ENCODE measurements around the gene LTA4H.

The LTA4H gene

GRCh38 chr12:96064966-96065365 lies 29.6 kb upstream of the LTA4H start:
- Mint-ChIP-seq H3K9me3 (no peaks in the 10 kb centered on the region), H3K27ac (no peak overlapping the region), H3K27me3 (no peaks in the 10 kb centered on the region), H3K4me1 (peaks cover 32% of the 10 kb centered on the region), H3K4me3 (no peak overlapping the region)
- no peak for ATAC-seq
- DNase-seq, result no peak

- Mint-ChIP-seq H3K27me3 (no peaks in the 10 kb centered on the region), H3K9me3 (no peaks in the 10 kb centered on the region), H3K27ac (no peak overlapping the region), H3K4me1 (peaks cover 32% of the 10 kb centered on the region), H3K4me3 (no peak overlapping the region)
- ATAC-seq (no peak), DNase-seq (no peak)
Observed at GRCh38 chr12:96064271-96064670, 28.9 kb upstream of the LTA4H start.

GRCh38 chr12:96063046-96063445 lies 27.7 kb upstream of the LTA4H start:
- no peak for ATAC-seq
- Mint-ChIP-seq H3K4me3 (no peak overlapping the region), H3K27ac (no peak overlapping the region)

GRCh38 chr12:96061864-96062453 lies 26.6 kb upstream of the LTA4H start:
- no peak overlapping the region for H3K27ac Mint-ChIP-seq
- peaks cover 32% of the 10 kb centered on the region for H3K4me1 Mint-ChIP-seq
- no peaks in the 10 kb centered on the region for H3K9me3 Mint-ChIP-seq
- ATAC-seq (peak; percentile 92), DNase-seq (peak; percentile 67 to 77)
- H3K27me3 Mint-ChIP-seq, result no peaks in the 10 kb centered on the region
- H3K4me3 Mint-ChIP-seq, result no peak overlapping the region

More at GRCh38 chr12:96063046-96063445, 27.7 kb upstream of the LTA4H start:
- H3K4me1 Mint-ChIP-seq, result peaks cover 32% of the 10 kb centered on the region
- no peaks in the 10 kb centered on the region for H3K9me3 Mint-ChIP-seq
- DNase-seq, result no peak
- no peaks in the 10 kb centered on the region for H3K27me3 Mint-ChIP-seq

GRCh38 chr12:96061323-96061722 lies 25.9 kb upstream of the LTA4H start:
- H3K9me3 Mint-ChIP-seq, result peaks cover 0 to 2% of the 10 kb centered on the region in 2 donors
- H3K27ac Mint-ChIP-seq, result no peak overlapping the region
- H3K27me3 Mint-ChIP-seq, result no peaks in the 10 kb centered on the region
- DNase-seq, result no peak
- peaks cover 32% of the 10 kb centered on the region for H3K4me1 Mint-ChIP-seq
- no peak overlapping the region for H3K4me3 Mint-ChIP-seq
- no peak for ATAC-seq

- H3K4me3 Mint-ChIP-seq, result no peak overlapping the region
- no peaks in the 10 kb centered on the region for H3K27me3 Mint-ChIP-seq
- H3K9me3 Mint-ChIP-seq, result peaks cover 0 to 7% of the 10 kb centered on the region in 2 donors
- no peak for DNase-seq
- peaks cover 32% of the 10 kb centered on the region for H3K4me1 Mint-ChIP-seq
- H3K27ac Mint-ChIP-seq, result no peak overlapping the region
- no peak for ATAC-seq
Observed at GRCh38 chr12:96060041-96060440, 24.7 kb upstream of the LTA4H start.

GRCh38 chr12:96057986-96058553 lies 22.7 kb upstream of the LTA4H start:
- DNase-seq (no peak), ATAC-seq (no peak)
- Mint-ChIP-seq H3K4me1 (peaks cover 12% of the 10 kb centered on the region), H3K9me3 (peaks cover 5 to 7% of the 10 kb centered on the region in 2 donors), H3K27me3 (no peaks in the 10 kb centered on the region), H3K4me3 (no peak overlapping the region), H3K27ac (no peak overlapping the region)

GRCh38 chr12:96056646-96057455 lies 21.5 kb upstream of the LTA4H start:
- H3K27me3 Mint-ChIP-seq, result no peaks in the 10 kb centered on the region
- no peak for DNase-seq
- no peak for ATAC-seq
- no peak overlapping the region for H3K4me3 Mint-ChIP-seq
- H3K27ac Mint-ChIP-seq, result no peak overlapping the region
- peaks cover 2% of the 10 kb centered on the region for H3K4me1 Mint-ChIP-seq
- peaks cover 7 to 10% of the 10 kb centered on the region in 2 donors for H3K9me3 Mint-ChIP-seq

GRCh38 chr12:96054244-96054610 lies 18.8 kb upstream of the LTA4H start:
- peaks cover 10 to 16% of the 10 kb centered on the region in 2 donors for H3K9me3 Mint-ChIP-seq
- H3K27ac Mint-ChIP-seq, result peak overlapping the region in 1 of 2 donors; percentile 59
- H3K4me1 Mint-ChIP-seq, result peaks cover 5% of the 10 kb centered on the region
- no peaks in the 10 kb centered on the region for H3K27me3 Mint-ChIP-seq
- no peak for ATAC-seq
- no peak overlapping the region for H3K4me3 Mint-ChIP-seq
- DNase-seq, result no peak

GRCh38 chr12:96053476-96054243 lies 18.3 kb upstream of the LTA4H start:
- DNase-seq, result no peak
- Mint-ChIP-seq H3K4me1 (peaks cover 10% of the 10 kb centered on the region), H3K27ac (peak overlapping the region in 1 of 2 donors; percentile 59), H3K27me3 (no peaks in the 10 kb centered on the region), H3K9me3 (peaks cover 10 to 16% of the 10 kb centered on the region in 2 donors), H3K4me3 (no peak overlapping the region)
- ATAC-seq, result no peak

GRCh38 chr12:96051756-96052485 lies 16.5 kb upstream of the LTA4H start:
- ATAC-seq, result no peak
- H3K4me1 Mint-ChIP-seq, result peaks cover 27% of the 10 kb centered on the region

GRCh38 chr12:96050139-96050538 lies 14.8 kb upstream of the LTA4H start:
- Mint-ChIP-seq H3K27me3 (no peaks in the 10 kb centered on the region), H3K27ac (no peak overlapping the region), H3K4me1 (peaks cover 45% of the 10 kb centered on the region), H3K9me3 (peaks cover 9 to 10% of the 10 kb centered on the region in 2 donors), H3K4me3 (no peak overlapping the region)
- ATAC-seq, result no peak
- no peak for DNase-seq

More at GRCh38 chr12:96051756-96052485, 16.5 kb upstream of the LTA4H start:
- Mint-ChIP-seq H3K27me3 (no peaks in the 10 kb centered on the region), H3K9me3 (peaks cover 10 to 16% of the 10 kb centered on the region in 2 donors), H3K27ac (no peak overlapping the region), H3K4me3 (no peak overlapping the region)
- DNase-seq, result no peak

- ATAC-seq, result no peak
- H3K27me3 Mint-ChIP-seq, result no peaks in the 10 kb centered on the region
- H3K4me1 Mint-ChIP-seq, result peaks cover 55% of the 10 kb centered on the region
- no peak overlapping the region for H3K27ac Mint-ChIP-seq
- H3K9me3 Mint-ChIP-seq, result peaks cover 9% of the 10 kb centered on the region in 2 donors
- DNase-seq, result no peak
- no peak overlapping the region for H3K4me3 Mint-ChIP-seq
Observed at GRCh38 chr12:96049101-96049500, 13.7 kb upstream of the LTA4H start.

- Mint-ChIP-seq H3K4me3 (peak overlapping the region; percentile 20 to 42), H3K27ac (peak overlapping the region in 1 of 2 donors; percentile 72), H3K27me3 (no peaks in the 10 kb centered on the region), H3K9me3 (peaks cover 5 to 9% of the 10 kb centered on the region in 2 donors), H3K4me1 (peaks cover 62% of the 10 kb centered on the region)
- DNase-seq (no peak), ATAC-seq (no peak)
Observed at GRCh38 chr12:96048393-96048969, 13.1 kb upstream of the LTA4H start.

Measured in stimulated activated naive CD8-positive, alpha-beta T cell treated with anti-CD3 and anti-CD28 coated beads, Interleukin-15, amount 100 ng/mL, for 72 hours (primary cell).